Transverse colon (tissue), 4 donors: ENCODE data around the gene ZSWIM4. TPM values are rescaled to one million over a fixed set of nuclear protein-coding genes. Genes with fewer than 3 reads are reported as not detected.

Experiments used
- DNase-seq: peaks from one replicate; pipeline ENCODE4 v3.0.0-alpha.2; 2019
- H3K27ac ChIP-seq, 4 donors: fragments of 200-600 bp; sonication (generic); 2 replicates each; pipeline ENCODE4 v1.5.1; 2016 to 2018; ENCODE audit warnings: inconsistent platforms in 4 of 4
- H3K27me3 ChIP-seq: fragments of 200-600 bp; sonication (generic); 2 replicates; pipeline ENCODE4 v1.5.1; 2017; ENCODE audit warnings: inconsistent platforms
- H3K36me3 ChIP-seq, 4 donors: fragments of 200-600 bp; sonication (generic); 2 replicates each; pipeline ENCODE4 v1.5.1; 2017 to 2019; ENCODE audit warnings: inconsistent platforms in 4 of 4
- H3K4me1 ChIP-seq, 4 donors: fragments of 200-600 bp; sonication (generic); 2 replicates each; pipeline ENCODE4 v1.5.1; 2017 to 2020; ENCODE audit warnings: inconsistent platforms in 4 of 4
- H3K4me3 ChIP-seq, 4 donors: fragments of 200-600 bp; sonication (generic); 1 replicate in 1 of 4; 2 replicates in 3 of 4; pipeline versions ENCODE4 v1.5.1 to v1.6.1; 2017 to 2019; ENCODE audit warnings: inconsistent platforms in 4 of 4
- H3K9me3 ChIP-seq, 2 donors: fragments of 200-600 bp; sonication (generic); 2 replicates each; pipeline ENCODE4 v1.5.1; 2017 to 2019; ENCODE audit warnings: inconsistent platforms in 2 of 2
- EP300 ChIP-seq: sonication (generic); formaldehyde crosslinking; IDR thresholded peaks from one replicate; pipeline ENCODE4 v1.6.1; 2017; ENCODE audit warnings: antibody characterized with exemption, low read depth
- POLR2A ChIP-seq: fragments of 450-650 bp; IDR thresholded peaks from one replicate; pipeline ENCODE4 v1.6.1; 2016; ENCODE audit warnings: antibody characterized with exemption, mild to moderate bottlenecking, moderate library complexity
- POLR2AphosphoS5 ChIP-seq, 3 donors: sonication (generic); formaldehyde crosslinking; IDR thresholded peaks; one replicate each; pipeline ENCODE4 v1.6.1; 2016; ENCODE audit warnings: antibody characterized with exemption in 3 of 3
- whole genome bisulfite sequencing, 2 donors: methylation state at CpG; one replicate each; pipeline ENCODE4 v1.1.5; 2018; ENCODE audit warnings: low coverage in 1 of 2; 5-methylcytosine and 5-hydroxymethylcytosine counted together
- in situ Hi-C, 4 donors: fragments of 200-750 bp; cut with MboI; loops; one replicate each; pipeline versions ENCODE4 v1.15.0 to v1.15.1; 2017; ENCODE audit warnings: low sequenced_read_pairs in 3 of 4, low pct_ligation_motif_present in 1 of 4, low pct_unique_long_range_greater_than_20kb in 1 of 4
- intact Hi-C: fragments of 100-400 bp; cut with DNase I; formaldehyde crosslinking; loops from one replicate; pipeline ENCODE4 v1.15.1; 2023; ENCODE audit warnings: low total_unique reads
- total RNA-seq, 4 donors: library from RNA; depleted of rRNA; stranded (reverse); fragments of >200 nt; gene quantifications; one replicate each; pipeline ENCODE4 v1.1.0, GENCODE V29; 2016
- TF ChIP-seq, protein P1 (sequence below), 5 experiments: fragments of 200-600 bp in 3 of 5; fragments of 450-650 bp in 2 of 5; sonication (generic) in 3 of 5; IDR thresholded peaks; 1 replicate in 2 of 5; 2 replicates in 3 of 5; pipeline ENCODE4 v1.5.1; 2016 to 2017; ENCODE audit warnings: antibody characterized with exemption in 5 of 5, inconsistent platforms in 3 of 5, mild to moderate bottlenecking in 2 of 5, moderate library complexity in 1 of 5

ZSWIM4 gene
- total RNA-seq, 4 donors from 2014 or later = 2.3 to 5.1 (median 2.9) TPM

DNA sequence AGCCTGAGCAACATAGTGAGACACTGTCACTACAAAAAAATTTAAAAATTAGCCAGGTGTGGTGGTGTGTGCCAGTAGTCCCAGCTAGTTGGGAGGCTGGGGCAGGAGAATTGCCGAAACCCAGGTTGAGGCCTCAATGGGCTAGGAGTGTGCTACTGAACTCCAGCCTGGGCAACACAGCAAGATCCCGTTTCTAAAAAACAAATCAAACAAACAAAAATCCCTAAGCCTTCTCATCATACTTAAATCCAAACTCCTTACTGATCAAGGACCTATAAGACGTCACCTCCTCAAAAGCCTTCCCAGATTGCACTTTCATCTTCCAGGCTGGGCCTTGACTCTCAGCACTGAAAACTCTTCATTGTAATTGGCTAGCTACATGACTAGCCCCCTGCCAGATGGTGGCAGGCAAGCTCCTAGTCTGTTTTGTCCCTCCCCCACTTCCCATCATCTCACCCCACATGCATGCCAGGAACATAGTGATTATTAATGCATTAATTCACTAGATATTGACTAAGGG lies 64.2 kb downstream of the ZSWIM4 start:
- Histone ChIP-seq H3K4me3 (no peak overlapping the region), H3K27ac (no peak overlapping the region), H3K36me3 (no peaks in the 10 kb centered on the region), H3K27me3 (no peaks in the 10 kb centered on the region), H3K9me3 (no peaks in the 10 kb centered on the region), H3K4me1 (peaks cover 0 to 24% (median 10%) of the 10 kb centered on the region in 4 donors)
- in situ Hi-C loops (loop anchor here in 3 of 4 donors (25.0 kb wide), 3 partner anchors 97 to 272 kb away; partner anchors contain the start of genes C19orf53 (in 1 of the 3) and MRI1 (in 1 of the 3)), intact Hi-C loops (no loop called here)
- DNase-seq = no peak
- WGBS, 2 donors = 94 to 100% methylated on average over 1 to 3 of the region's 3 CpGs
- TF ChIP-seq, protein P1, sequence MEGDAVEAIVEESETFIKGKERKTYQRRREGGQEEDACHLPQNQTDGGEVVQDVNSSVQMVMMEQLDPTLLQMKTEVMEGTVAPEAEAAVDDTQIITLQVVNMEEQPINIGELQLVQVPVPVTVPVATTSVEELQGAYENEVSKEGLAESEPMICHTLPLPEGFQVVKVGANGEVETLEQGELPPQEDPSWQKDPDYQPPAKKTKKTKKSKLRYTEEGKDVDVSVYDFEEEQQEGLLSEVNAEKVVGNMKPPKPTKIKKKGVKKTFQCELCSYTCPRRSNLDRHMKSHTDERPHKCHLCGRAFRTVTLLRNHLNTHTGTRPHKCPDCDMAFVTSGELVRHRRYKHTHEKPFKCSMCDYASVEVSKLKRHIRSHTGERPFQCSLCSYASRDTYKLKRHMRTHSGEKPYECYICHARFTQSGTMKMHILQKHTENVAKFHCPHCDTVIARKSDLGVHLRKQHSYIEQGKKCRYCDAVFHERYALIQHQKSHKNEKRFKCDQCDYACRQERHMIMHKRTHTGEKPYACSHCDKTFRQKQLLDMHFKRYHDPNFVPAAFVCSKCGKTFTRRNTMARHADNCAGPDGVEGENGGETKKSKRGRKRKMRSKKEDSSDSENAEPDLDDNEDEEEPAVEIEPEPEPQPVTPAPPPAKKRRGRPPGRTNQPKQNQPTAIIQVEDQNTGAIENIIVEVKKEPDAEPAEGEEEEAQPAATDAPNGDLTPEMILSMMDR (IDR thresholded peaks at IDR 0.05) = no peak

- in situ Hi-C loops = loop anchor here (5.0 to 25.0 kb wide), 5 partner anchors 79 to 274 kb away; partner anchors contain the start of genes C19orf53 (in 1 of the 4) and MRI1 (in 1 of the 4)
- peak overlapping the region in 1 of 4 donors; percentile 50 for H3K4me3 ChIP-seq
Measured at GRCh38 chr19:13860679-13861391, 65.6 kb downstream of the ZSWIM4 start.

GRCh38 chr19:13861392-13861713 lies 66.1 kb downstream of the ZSWIM4 start:
- H3K27me3 ChIP-seq = peaks cover 8% of the 10 kb centered on the region
- no peaks in the 10 kb centered on the region for H3K36me3 ChIP-seq
- no peaks in the 10 kb centered on the region for H3K9me3 ChIP-seq
- H3K4me3 ChIP-seq = peak overlapping the region in 3 of 4 donors; percentile 36 to 50 (median 38)
- H3K4me1 ChIP-seq = peaks cover 4 to 23% (median 18%) of the 10 kb centered on the region in 4 donors
- no peak for DNase-seq
- TF ChIP-seq POLR2A (no peak), POLR2AphosphoS5 (IDR thresholded peaks at IDR 0.05) (no peak)
- TF ChIP-seq, protein P1 (IDR thresholded peaks at IDR 0.05) = no peak
- in situ Hi-C loops (loop anchor here (5.0 to 25.0 kb wide), 5 partner anchors 79 to 274 kb away; partner anchors contain the start of genes C19orf53 (in 1 of the 4) and MRI1 (in 1 of the 4)), intact Hi-C loops (loop anchor here (10.0 kb wide), 1 partner anchor 97 kb away; the partner anchor contains the start of gene MRI1)
- peak overlapping the region; percentile 87 to 93 (median 92) for H3K27ac ChIP-seq
- 34% methylated on average over 11 of the region's 11 CpGs; no CpG with 5 or more reads in 1 of the 2 donors for WGBS, 2 donors

More at GRCh38 chr19:13860679-13861391, 65.6 kb downstream of the ZSWIM4 start:
- DNase-seq = no peak
- peaks cover 0 to 20% (median 13%) of the 10 kb centered on the region in 4 donors for H3K4me1 ChIP-seq
- H3K27ac ChIP-seq = peak overlapping the region; percentile 87 to 93 (median 92)
- 72 to 79% methylated on average over 6 to 13 of the region's 13 CpGs for WGBS, 2 donors
- no peaks in the 10 kb centered on the region for H3K36me3 ChIP-seq
- no peaks in the 10 kb centered on the region for H3K9me3 ChIP-seq
- no peak for TF ChIP-seq POLR2AphosphoS5 (IDR thresholded peaks at IDR 0.05)
- TF ChIP-seq, protein P1 (IDR thresholded peaks at IDR 0.05) = no peak
- TF ChIP-seq POLR2A = no peak
- no peak for TF ChIP-seq EP300
- intact Hi-C loops = loop anchor here (10.0 kb wide), 1 partner anchor 96 kb away; the partner anchor contains the start of gene MRI1
- peaks cover 8% of the 10 kb centered on the region for H3K27me3 ChIP-seq
